ENCODE results near the gene PTPRN2. TPM values are rescaled to one million over a fixed set of nuclear protein-coding genes. Genes with fewer than 3 reads are reported as not detected.

The PTPRN2 gene
- total and polyA plus RNA-seq, 8 donors = 12.2 to 49.2 (median 31.8) TPM

DNA sequence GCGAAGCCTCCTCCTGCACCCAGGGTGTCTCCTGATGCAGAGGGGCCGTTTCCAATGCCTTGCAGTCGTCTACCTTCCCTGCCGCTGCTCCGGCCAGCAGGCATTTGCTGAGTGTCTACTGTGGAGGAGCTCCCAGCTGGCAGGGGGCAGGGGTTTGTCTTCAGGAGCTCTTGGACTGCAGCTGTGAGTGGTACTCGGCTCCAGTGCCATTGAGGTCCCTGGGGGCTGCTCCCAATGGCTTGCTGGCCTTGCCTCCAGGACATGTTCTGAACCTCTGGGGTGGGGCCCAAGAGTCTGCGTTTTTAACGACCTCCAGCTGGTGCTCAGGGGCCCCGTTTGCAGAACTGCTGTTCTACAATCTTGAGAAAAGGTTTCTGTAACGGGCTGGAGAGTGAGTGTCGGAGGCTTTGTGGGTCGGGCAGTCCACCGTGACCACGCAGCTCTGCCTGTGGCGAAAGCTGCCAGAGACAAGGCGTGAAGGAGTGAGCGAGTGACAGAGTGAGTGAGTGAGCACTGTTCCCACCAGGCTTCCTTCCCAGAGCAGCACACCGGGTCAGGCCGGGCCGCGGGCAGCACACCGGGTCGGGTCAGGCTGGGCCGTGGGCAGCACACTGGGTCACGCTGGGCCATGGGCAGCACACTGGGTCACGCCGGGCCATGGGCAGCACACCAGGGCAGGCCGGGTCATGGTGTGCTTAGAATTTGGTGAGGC, 520.2 kb downstream of the PTPRN2 start:
- intact Hi-C loops (cut with DNase I) = no loop called here
- WGBS, 2 donors = 90 to 91% methylated on average over 28 of the region's 28 CpGs
- peak in 1 of 6 donors; percentile 26 for DNase-seq
- H3K9me3 ChIP-seq = no peaks in the 10 kb centered on the region
- no peak overlapping the region for H3K27ac ChIP-seq
- no peaks in the 10 kb centered on the region for H3K4me1 ChIP-seq
- no peaks in the 10 kb centered on the region for H3K27me3 ChIP-seq
- TF ChIP-seq, protein P1, sequence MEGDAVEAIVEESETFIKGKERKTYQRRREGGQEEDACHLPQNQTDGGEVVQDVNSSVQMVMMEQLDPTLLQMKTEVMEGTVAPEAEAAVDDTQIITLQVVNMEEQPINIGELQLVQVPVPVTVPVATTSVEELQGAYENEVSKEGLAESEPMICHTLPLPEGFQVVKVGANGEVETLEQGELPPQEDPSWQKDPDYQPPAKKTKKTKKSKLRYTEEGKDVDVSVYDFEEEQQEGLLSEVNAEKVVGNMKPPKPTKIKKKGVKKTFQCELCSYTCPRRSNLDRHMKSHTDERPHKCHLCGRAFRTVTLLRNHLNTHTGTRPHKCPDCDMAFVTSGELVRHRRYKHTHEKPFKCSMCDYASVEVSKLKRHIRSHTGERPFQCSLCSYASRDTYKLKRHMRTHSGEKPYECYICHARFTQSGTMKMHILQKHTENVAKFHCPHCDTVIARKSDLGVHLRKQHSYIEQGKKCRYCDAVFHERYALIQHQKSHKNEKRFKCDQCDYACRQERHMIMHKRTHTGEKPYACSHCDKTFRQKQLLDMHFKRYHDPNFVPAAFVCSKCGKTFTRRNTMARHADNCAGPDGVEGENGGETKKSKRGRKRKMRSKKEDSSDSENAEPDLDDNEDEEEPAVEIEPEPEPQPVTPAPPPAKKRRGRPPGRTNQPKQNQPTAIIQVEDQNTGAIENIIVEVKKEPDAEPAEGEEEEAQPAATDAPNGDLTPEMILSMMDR (IDR thresholded peaks at IDR 0.05) = no peak
- no peak overlapping the region for H3K4me3 ChIP-seq
- FAIRE-seq = no peak
- H3K36me3 ChIP-seq = no peaks in the 10 kb centered on the region
- no peak for ATAC-seq

DNA sequence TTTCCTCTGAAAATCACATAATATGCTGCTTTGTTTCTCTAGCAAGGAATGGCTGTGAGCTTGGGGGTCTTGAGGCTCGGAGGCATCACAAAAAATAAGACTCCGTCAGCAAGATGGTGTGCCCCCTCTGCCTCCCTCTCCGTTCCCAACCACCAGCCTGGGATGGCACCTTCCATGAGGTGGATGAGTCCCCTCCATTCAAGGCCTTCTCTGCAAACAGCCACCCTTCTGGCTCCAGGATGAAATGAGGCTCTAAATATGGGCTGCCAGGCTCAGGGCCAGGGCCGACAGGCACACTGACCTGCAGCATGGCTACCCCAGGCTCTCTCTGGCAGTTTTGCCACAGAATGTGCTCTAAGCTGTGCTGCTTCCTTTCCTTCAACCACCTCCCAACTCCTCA, 521.5 kb downstream of the PTPRN2 start:
- peak in 1 of 6 donors; percentile 10 for DNase-seq
- no peaks in the 10 kb centered on the region for H3K4me1 ChIP-seq
- no peak for FAIRE-seq
- intact Hi-C loops (cut with DNase I) = no loop called here
- H3K27ac ChIP-seq = no peak overlapping the region
- H3K4me3 ChIP-seq = no peak overlapping the region
- no peaks in the 10 kb centered on the region for H3K9me3 ChIP-seq
- no peaks in the 10 kb centered on the region for H3K36me3 ChIP-seq
- no peak for ATAC-seq
- TF ChIP-seq, protein P1 (IDR thresholded peaks at IDR 0.05) = no peak
- 89 to 93% methylated on average over 4 of the region's 4 CpGs for WGBS, 2 donors
- H3K27me3 ChIP-seq = no peaks in the 10 kb centered on the region

DNA sequence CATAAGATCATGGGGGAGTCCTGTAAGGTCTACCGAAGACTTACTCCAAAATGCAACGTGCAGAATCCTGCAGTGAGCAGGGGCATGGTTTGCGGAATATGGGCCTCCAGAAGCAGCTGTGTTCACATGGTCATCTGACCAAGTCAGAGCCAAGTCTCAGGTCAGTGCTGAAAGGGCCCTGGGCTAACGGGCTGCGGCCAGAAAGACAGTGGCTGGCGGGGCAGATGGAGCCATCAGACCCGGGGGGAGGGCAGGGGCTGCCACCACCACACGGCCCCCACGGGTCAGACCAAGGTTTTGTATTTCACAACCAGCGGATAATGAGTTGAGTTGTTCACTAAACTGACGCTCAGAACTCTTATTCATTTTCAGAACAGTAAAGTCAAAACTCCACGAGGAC, 522.3 kb downstream of the PTPRN2 start:
- TF ChIP-seq, protein P1 (IDR thresholded peaks at IDR 0.05) = no peak
- DNase-seq (peak in 1 of 6 donors; percentile 12), ATAC-seq (no peak), FAIRE-seq (no peak)
- H3K9me3 ChIP-seq = no peaks in the 10 kb centered on the region
- no peak overlapping the region for H3K4me3 ChIP-seq
- no peaks in the 10 kb centered on the region for H3K4me1 ChIP-seq
- no peaks in the 10 kb centered on the region for H3K36me3 ChIP-seq
- WGBS, 2 donors = 86 to 88% methylated on average over 12 of the region's 12 CpGs
- intact Hi-C loops (cut with DNase I) = no loop called here
- no peak overlapping the region for H3K27ac ChIP-seq
- H3K27me3 ChIP-seq = no peaks in the 10 kb centered on the region

DNA sequence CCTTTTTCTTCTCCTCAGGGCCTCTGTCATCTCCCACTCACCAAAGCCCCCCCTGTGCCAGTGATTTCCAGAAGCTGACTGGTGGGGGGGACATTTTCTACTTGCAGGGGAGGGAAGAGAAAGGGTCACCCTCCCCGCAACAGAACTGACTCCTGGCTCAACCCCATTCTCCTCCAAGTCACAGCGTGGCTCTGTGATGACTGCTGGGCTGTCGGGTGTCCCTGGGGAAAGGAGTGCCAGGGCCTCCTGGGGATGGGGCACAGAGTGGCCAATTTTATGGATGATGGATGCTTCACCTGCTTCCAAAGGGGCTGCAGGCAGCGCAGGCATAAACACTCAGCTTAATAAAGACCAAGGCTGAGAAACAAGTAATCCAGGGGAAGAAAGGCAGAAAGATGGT, 523.0 kb downstream of the PTPRN2 start:
- H3K27ac ChIP-seq = no peak overlapping the region
- 92 to 94% methylated on average over 4 of the region's 4 CpGs for WGBS, 2 donors
- no peaks in the 10 kb centered on the region for H3K9me3 ChIP-seq
- no peak overlapping the region for H3K4me3 ChIP-seq
- no peaks in the 10 kb centered on the region for H3K4me1 ChIP-seq
- intact Hi-C loops (cut with DNase I) = no loop called here
- peak in 1 of 6 donors; percentile 12 for DNase-seq
- TF ChIP-seq, protein P1 (IDR thresholded peaks at IDR 0.05) = no peak
- no peaks in the 10 kb centered on the region for H3K27me3 ChIP-seq
- no peaks in the 10 kb centered on the region for H3K36me3 ChIP-seq
- no peak for ATAC-seq
- no peak for FAIRE-seq

DNA sequence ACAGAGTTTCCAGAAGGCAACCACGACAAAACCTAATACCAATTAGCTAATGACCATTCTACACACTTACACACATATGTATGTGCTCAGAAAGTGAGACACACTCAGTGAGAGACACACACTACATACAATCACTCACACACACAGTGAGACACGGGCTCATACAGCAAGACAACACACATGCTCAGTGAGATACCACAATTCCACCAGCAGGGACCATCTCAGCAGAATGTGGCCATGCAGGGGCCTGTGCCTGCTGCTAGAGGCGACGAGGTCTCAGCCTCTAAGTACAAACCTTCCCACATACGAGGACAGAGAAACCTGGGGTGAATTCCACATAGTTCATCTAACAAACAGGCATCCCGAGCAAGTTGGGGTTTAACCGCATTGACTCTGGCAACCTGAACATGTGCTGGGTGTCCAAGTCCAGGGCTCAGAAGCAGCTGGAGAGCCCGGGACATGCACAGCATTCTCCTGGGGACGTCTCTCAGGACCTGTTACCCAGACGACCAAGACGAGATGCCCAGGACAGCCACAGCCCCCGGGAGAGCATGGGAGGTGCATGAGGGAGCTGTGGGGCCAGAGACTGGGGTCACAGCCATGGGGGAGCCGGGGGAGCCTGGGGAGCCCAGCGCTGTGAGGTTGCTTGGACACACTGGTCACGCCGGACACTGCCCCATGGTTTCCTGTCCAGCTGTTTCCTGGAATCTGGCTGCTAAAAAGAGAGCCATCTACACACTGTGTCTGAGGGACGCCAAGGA, 523.6 kb downstream of the PTPRN2 start:
- Histone ChIP-seq H3K4me1 (no peaks in the 10 kb centered on the region), H3K27ac (no peak overlapping the region), H3K36me3 (no peaks in the 10 kb centered on the region), H3K4me3 (no peak overlapping the region), H3K27me3 (no peaks in the 10 kb centered on the region), H3K9me3 (no peaks in the 10 kb centered on the region)
- intact Hi-C loops (cut with DNase I) = no loop called here
- WGBS, 2 donors = 82 to 84% methylated on average over 17 of the region's 17 CpGs
- TF ChIP-seq, protein P1 (IDR thresholded peaks at IDR 0.05) = no peak
- FAIRE-seq (no peak), ATAC-seq (no peak), DNase-seq (peak in 1 of 6 donors; percentile 37)
